T-helper 2 cell treated with Interferon-gamma antibody and Interleukin-4, amounts not matched to agents 100 ng/mL and 5 ng/mL, for 36 hours (primary cell): ENCODE data around the gene PLEKHM1. TPM values are rescaled to one million over a fixed set of nuclear protein-coding genes. Genes with fewer than 3 reads are reported as not detected.

Experiments used
- intact Hi-C: fragments of 100-400 bp; cut with micrococcal nuclease; formaldehyde crosslinking; loops from one replicate; pipeline ENCODE4 v1.15.1; 2023
- total RNA-seq: library from RNA; stranded (reverse); gene quantifications from 2 replicates; pipeline ENCODE4 v1.2.3, GENCODE V29; 2022

The PLEKHM1 gene
- total RNA-seq, 1 donor from 2014 or later, result 48.7 TPM

GRCh38 chr17:45427181-45427835, 63.2 kb downstream of the PLEKHM1 start:
- intact Hi-C loops, result no loop called here

- intact Hi-C loops, result no loop called here
Measured at GRCh38 chr17:45426561-45426960, 64.0 kb downstream of the PLEKHM1 start.

GRCh38 chr17:45425984-45426413, 64.5 kb downstream of the PLEKHM1 start:
- intact Hi-C loops, result no loop called here

- intact Hi-C loops, result no loop called here
Measured at GRCh38 chr17:45425125-45425983, 65.2 kb downstream of the PLEKHM1 start.

GRCh38 chr17:45424769-45425124, 65.8 kb downstream of the PLEKHM1 start:
- intact Hi-C loops, result no loop called here

GRCh38 chr17:45423975-45424335, 66.6 kb downstream of the PLEKHM1 start:
- intact Hi-C loops, result no loop called here

GRCh38 chr17:45423304-45423974, 67.1 kb downstream of the PLEKHM1 start:
- intact Hi-C loops, result no loop called here

GRCh38 chr17:45414990-45415881, 75.3 kb downstream of the PLEKHM1 start:
- intact Hi-C loops, result loop anchor here (10.0 kb wide), 1 partner anchor 80 kb away; the partner anchor contains the start of gene PLEKHM1

- intact Hi-C loops, result loop anchor here (10.0 kb wide), 1 partner anchor 81 kb away; the partner anchor contains the start of gene PLEKHM1
Measured at GRCh38 chr17:45413498-45413923, 77.0 kb downstream of the PLEKHM1 start.

- intact Hi-C loops, result loop anchor here (10.0 kb wide), 1 partner anchor 83 kb away; the partner anchor contains the start of gene PLEKHM1
Measured at GRCh38 chr17:45411348-45412105, 79.0 kb downstream of the PLEKHM1 start.

DNA sequence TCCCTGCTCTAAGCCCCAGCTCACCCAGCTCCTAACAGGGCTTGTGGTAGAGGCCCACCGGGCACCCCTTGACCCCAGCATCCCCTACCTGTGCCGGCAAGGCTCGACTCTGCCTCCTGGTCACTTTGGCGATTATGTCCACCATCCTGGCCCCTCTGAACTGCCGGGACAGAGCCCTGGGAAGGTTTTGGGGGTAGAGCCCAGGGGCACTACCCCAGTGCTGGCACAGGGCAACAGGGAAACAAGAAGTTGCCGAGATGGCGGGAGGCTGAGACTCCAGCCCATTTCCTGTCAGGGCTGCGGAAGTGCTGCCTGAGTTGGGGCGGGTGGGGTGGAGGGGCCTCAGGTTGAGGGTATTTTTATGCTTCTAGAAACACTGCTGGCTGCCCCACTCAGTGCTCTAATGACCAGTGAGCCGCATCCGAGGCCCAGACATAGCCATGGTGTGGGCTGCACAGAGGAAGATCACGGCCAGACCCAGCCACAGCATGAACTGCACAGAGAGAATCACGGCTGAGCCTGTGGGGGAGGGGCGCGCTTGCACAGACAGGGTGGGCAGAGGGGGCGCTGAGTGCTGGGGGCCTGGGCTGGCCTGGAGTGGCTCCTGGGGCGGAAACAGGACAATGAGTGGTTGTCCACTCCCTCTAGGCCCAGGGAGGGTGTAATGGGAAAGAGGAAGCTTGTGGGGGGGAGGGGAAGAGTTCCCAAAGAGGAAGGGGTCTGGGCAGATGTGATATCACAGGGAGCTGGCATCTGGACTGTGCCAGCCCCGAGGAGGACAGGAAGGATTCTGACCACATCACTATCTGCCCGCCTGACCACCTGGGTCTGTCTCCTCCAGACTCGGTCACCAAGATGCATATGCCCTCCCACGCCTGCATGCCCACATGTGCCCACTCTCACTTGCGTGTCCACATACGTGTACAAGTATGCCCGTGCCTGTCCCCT, 80.1 kb downstream of the PLEKHM1 start:
- intact Hi-C loops, result loop anchor here (10.0 kb wide), 1 partner anchor 84 kb away; the partner anchor contains the start of gene PLEKHM1

DNA sequence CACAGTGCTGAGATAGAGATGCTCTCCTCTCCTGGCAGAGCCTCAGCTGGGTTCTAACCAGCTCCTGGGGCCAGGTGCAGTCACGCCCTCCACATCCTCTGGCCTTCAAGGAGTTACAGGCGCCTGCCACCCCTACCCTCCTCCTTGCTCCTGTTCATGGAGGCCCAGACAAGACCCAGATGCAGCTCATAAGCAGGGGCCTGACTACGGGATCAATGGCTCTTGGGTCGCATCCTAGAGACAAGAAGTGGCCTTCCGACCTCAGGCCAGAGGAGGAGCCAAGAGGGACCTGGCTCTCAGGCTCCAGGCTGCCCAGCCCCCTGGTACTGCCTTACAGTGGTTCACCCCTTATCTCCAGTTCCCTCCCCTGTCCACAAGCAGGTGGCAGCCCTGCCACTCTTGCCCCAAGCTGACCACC, 80.9 kb downstream of the PLEKHM1 start:
- intact Hi-C loops, result loop anchor here (10.0 kb wide), 1 partner anchor 85 kb away; the partner anchor contains the start of gene PLEKHM1

DNA sequence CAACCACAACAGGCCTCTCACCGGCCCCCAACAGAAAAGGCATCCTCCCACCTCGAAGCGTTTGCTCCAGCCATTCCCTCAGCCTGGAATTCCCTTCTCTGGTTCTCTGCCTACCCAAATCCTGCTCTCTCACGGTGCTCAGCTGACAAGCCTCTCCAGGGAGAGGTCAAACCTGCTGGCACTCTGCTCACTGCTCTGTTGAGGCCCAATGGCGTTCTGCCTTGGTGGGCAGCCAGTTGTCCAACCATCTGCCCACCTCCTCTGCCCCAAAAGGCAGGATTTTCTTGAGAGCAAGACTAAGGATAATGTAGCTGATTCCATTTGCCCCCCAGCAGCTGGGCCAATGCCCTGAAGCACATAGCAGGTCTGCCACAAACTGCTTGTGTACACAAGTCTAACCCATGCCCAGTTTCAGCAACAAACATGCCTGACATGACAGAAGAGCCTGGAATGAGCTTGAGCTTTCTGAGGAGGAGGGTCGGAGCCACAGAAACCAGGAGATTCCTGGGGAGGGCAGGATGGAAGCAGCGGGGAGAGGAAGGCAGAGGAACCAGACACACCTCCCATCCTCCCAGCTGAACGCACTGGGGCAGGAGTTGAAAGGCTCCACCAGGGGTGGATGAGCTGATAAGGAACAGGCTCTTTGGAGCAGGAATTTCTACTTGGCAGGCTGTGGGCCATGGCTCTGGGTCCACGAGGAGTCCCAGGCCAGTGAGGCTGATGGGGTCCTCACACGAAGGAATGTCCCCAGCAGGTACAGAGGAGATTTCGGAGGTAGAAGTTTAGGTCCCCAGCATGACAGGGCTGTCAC, 81.7 kb downstream of the PLEKHM1 start:
- intact Hi-C loops, result no loop called here

DNA sequence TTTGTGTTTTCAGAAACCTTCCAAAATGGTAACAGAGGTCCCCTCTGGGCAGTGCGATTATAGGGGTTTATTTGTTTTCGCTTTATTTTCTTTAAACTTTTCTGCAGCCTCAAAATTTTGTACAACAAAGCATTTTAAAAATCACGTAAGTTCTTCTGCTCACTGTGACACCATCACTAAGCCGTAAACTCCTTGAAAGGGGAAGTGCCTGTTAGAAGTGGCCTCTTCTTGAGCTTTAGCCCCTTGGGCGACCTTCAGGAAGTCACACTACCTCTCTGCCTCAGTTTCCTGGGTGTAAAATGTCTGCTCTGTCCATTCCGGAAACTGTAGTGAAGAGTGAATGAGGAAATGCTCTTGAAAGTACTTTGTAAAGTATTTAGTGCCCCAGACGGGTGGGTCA, 84.4 kb downstream of the PLEKHM1 start:
- intact Hi-C loops, result no loop called here

DNA sequence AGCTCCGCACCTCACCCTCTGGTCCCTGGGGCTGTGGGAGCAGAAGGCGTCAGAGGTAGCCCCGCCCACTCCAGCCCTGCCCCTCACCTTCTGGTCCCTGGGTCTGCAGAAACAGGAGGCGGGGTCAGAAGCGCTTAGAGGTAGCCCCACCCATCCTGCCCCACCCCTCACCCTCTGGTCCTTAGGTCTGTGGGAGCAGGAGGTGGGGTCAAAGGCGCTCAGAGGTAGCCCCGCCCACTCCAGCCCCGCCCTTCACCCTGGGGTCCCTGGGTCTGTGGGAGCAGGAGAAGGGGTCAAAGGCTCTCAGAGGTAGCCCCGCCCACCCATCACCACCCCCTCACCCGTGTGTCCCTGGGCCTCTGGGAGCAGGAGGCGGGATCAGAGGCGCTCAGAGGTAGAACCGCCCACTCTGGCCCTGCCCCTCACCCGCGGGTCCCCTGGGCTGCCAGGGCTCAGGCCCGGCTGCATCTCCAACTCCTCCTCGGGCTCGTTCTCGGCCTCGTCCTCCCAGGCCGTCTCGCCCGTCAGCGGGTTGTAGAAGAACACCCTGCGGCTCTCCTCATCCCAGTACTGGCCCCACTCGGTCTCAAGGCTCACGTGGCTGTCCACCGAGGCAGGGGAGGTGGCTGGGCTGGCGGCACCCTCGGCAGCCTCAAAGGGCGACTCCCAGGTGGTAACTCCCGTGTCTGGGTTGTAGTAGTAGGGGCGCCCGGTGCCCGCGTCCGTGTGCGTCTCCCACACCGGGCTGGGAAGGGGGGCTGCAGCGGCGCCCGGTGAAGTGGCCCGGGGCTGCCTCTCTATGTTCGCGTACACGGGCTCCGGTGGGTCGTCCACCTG, 85.1 kb downstream of the PLEKHM1 start:
- intact Hi-C loops, result no loop called here

GRCh38 chr17:45404870-45405249, 85.7 kb downstream of the PLEKHM1 start:
- intact Hi-C loops, result no loop called here

GRCh38 chr17:45403906-45404490, 86.5 kb downstream of the PLEKHM1 start:
- intact Hi-C loops, result no loop called here
